Measurements from ENCODE around the gene KCNIP4. TPM values are rescaled to one million over a fixed set of nuclear protein-coding genes. Genes with fewer than 3 reads are reported as not detected.

The KCNIP4 gene
- total and polyA plus RNA-seq, 2 experiments from 2014 or later: 0.65 TPM; not detected in 1

GRCh38 chr4:20838476-20838875, 1110.1 kb downstream of the KCNIP4 start:
- Histone ChIP-seq H2AFZ (no peak overlapping the region), H3K4me3 (no peak overlapping the region), H3K79me2 (ENCODE audit: insufficient read depth) (no peaks in the 10 kb centered on the region), H3K4me2 (ENCODE audit: unreplicated experiment) (no peak overlapping the region), H3F3A (ENCODE audit: insufficient read depth) (peaks cover 14% of the 10 kb centered on the region; the same call in 1 of the 2 replicates), H3K9ac (no peak overlapping the region), H3K27me3 (replicated peaks; ENCODE audit: insufficient read depth) (no peaks in the 10 kb centered on the region), H3K9me2 (ENCODE audit: insufficient read depth) (no peaks in the 10 kb centered on the region), H3K36me3 (ENCODE audit: low read depth) (no peaks in the 10 kb centered on the region), H3K4me1 (ENCODE audit: insufficient read depth) (peaks cover 13% of the 10 kb centered on the region), H3K27ac (no peak overlapping the region), H3K9me3 (ENCODE audit: low read depth) (no peaks in the 10 kb centered on the region), H4K20me1 (ENCODE audit: insufficient read depth) (no peaks in the 10 kb centered on the region)
- 91 to 93% methylated on average over 1 of the region's 1 CpG for WGBS, 2 experiments (ENCODE audit: low coverage in 1 of 2, low lambda C conversion rate in 2 of 2, missing lambda C conversion rate in 2 of 2)
- in situ Hi-C loops (cut with MboI): no loop called here
- DNase-seq: no peak
- TF ChIP-seq EZH2phosphoT487 (IDR thresholded peaks at IDR 0.05; ENCODE audit: insufficient read depth, low read depth): no peak
- no peak for TF ChIP-seq EZH2 (IDR thresholded peaks at IDR 0.05; ENCODE audit: insufficient read depth, poor library complexity, severe bottlenecking)

GRCh38 chr4:20832826-20833225, 1115.7 kb downstream of the KCNIP4 start:
- in situ Hi-C loops (cut with MboI): no loop called here
- Histone ChIP-seq H3K79me2 (ENCODE audit: insufficient read depth) (no peaks in the 10 kb centered on the region), H4K20me1 (ENCODE audit: insufficient read depth) (no peaks in the 10 kb centered on the region), H3K9me3 (ENCODE audit: low read depth) (no peaks in the 10 kb centered on the region), H3F3A (ENCODE audit: insufficient read depth) (peaks cover 8% of the 10 kb centered on the region; the same call in 1 of the 2 replicates), H3K9ac (peak overlapping the region; percentile 31; the same call in 1 of the 2 replicates), H3K4me1 (ENCODE audit: insufficient read depth) (peaks cover 20% of the 10 kb centered on the region), H3K36me3 (ENCODE audit: low read depth) (no peaks in the 10 kb centered on the region), H3K4me2 (ENCODE audit: unreplicated experiment) (peak overlapping the region; percentile 28), H3K4me3 (no peak overlapping the region), H3K27ac (peak overlapping the region; percentile 67), H3K27me3 (replicated peaks; ENCODE audit: insufficient read depth) (no peaks in the 10 kb centered on the region), H2AFZ (no peak overlapping the region), H3K9me2 (ENCODE audit: insufficient read depth) (no peaks in the 10 kb centered on the region)
- 29 to 30% methylated on average over 3 of the region's 3 CpGs for WGBS, 2 experiments (ENCODE audit: low coverage in 1 of 2, low lambda C conversion rate in 2 of 2, missing lambda C conversion rate in 2 of 2)
- peak; percentile 87 for DNase-seq
- TF ChIP-seq EZH2 (IDR thresholded peaks at IDR 0.05; ENCODE audit: insufficient read depth, poor library complexity, severe bottlenecking) (no peak), EZH2phosphoT487 (IDR thresholded peaks at IDR 0.05; ENCODE audit: insufficient read depth, low read depth) (0 out of 2 replicates have a peak, but pooled peaks have one; percentile 33)

GRCh38 chr4:20831746-20832145, 1116.8 kb downstream of the KCNIP4 start:
- no peaks in the 10 kb centered on the region for H3K9me3 ChIP-seq (ENCODE audit: low read depth)
- TF ChIP-seq EZH2phosphoT487 (IDR thresholded peaks at IDR 0.05; ENCODE audit: insufficient read depth, low read depth): no peak
- H3K9ac ChIP-seq: no peak overlapping the region
- H3K36me3 ChIP-seq (ENCODE audit: low read depth): no peaks in the 10 kb centered on the region
- DNase-seq: peak; percentile 23
- peaks cover 20% of the 10 kb centered on the region for H3K4me1 ChIP-seq (ENCODE audit: insufficient read depth)
- H2AFZ ChIP-seq: no peak overlapping the region
- H3K79me2 ChIP-seq (ENCODE audit: insufficient read depth): no peaks in the 10 kb centered on the region
- no peaks in the 10 kb centered on the region for H3K9me2 ChIP-seq (ENCODE audit: insufficient read depth)
- H3K4me2 ChIP-seq (ENCODE audit: unreplicated experiment): no peak overlapping the region
- peaks cover 8% of the 10 kb centered on the region; the same call in 1 of the 2 replicates for H3F3A ChIP-seq (ENCODE audit: insufficient read depth)
- WGBS, 2 experiments (ENCODE audit: low coverage in 1 of 2, low lambda C conversion rate in 2 of 2, missing lambda C conversion rate in 2 of 2): 30 to 37% methylated on average over 1 of the region's 1 CpG
- H3K27me3 ChIP-seq (replicated peaks; ENCODE audit: insufficient read depth): no peaks in the 10 kb centered on the region
- H4K20me1 ChIP-seq (ENCODE audit: insufficient read depth): no peaks in the 10 kb centered on the region
- no peak overlapping the region for H3K27ac ChIP-seq
- H3K4me3 ChIP-seq: no peak overlapping the region
- in situ Hi-C loops (cut with MboI): no loop called here

- Histone ChIP-seq H3K36me3 (ENCODE audit: low read depth) (no peaks in the 10 kb centered on the region), H3K27me3 (replicated peaks; ENCODE audit: insufficient read depth) (no peaks in the 10 kb centered on the region), H3K4me2 (ENCODE audit: unreplicated experiment) (no peak overlapping the region), H3K4me1 (ENCODE audit: insufficient read depth) (peaks cover 27% of the 10 kb centered on the region), H3K9me2 (ENCODE audit: insufficient read depth) (no peaks in the 10 kb centered on the region), H3K79me2 (ENCODE audit: insufficient read depth) (no peaks in the 10 kb centered on the region), H3F3A (ENCODE audit: insufficient read depth) (peaks cover 8% of the 10 kb centered on the region; the same call in 1 of the 2 replicates), H3K9me3 (ENCODE audit: low read depth) (no peaks in the 10 kb centered on the region), H3K9ac (no peak overlapping the region), H2AFZ (peak overlapping the region; percentile 15; the same call in 1 of the 2 replicates), H3K4me3 (no peak overlapping the region), H4K20me1 (ENCODE audit: insufficient read depth) (no peaks in the 10 kb centered on the region), H3K27ac (peak overlapping the region; percentile 20)
- no peak for TF ChIP-seq EZH2phosphoT487 (IDR thresholded peaks at IDR 0.05; ENCODE audit: insufficient read depth, low read depth)
- no peak for TF ChIP-seq EZH2 (IDR thresholded peaks at IDR 0.05; ENCODE audit: insufficient read depth, poor library complexity, severe bottlenecking)
- in situ Hi-C loops (cut with MboI): no loop called here
- DNase-seq: peak; percentile 73
- 39 to 41% methylated on average over 5 of the region's 5 CpGs for WGBS, 2 experiments (ENCODE audit: low coverage in 1 of 2, low lambda C conversion rate in 2 of 2, missing lambda C conversion rate in 2 of 2)
Observed at GRCh38 chr4:20829617-20830357, 1118.8 kb downstream of the KCNIP4 start.

Data from GM23248 (cell line).